ENCODE data around the gene RASSF5.
"Not testable (repeated sequence)": the region's sequence is repeated elsewhere in the genome, so short reads cannot be mapped to it uniquely, and the experiment has no call there.

Gene RASSF5

GRCh38 chr1:206480211-206480610 is 27.1 kb upstream of the RASSF5 start:
- no peaks in the 10 kb centered on the region for H3K9me3 Mint-ChIP-seq
- H3K27me3 Mint-ChIP-seq, result no peaks in the 10 kb centered on the region
- H3K4me3 Mint-ChIP-seq, result no peak overlapping the region
- intact Hi-C loops (cut with micrococcal nuclease), result no loop called here
- peaks cover 94% of the 10 kb centered on the region for H3K36me3 Mint-ChIP-seq (ENCODE audit: low read depth)
- H3K4me1 Mint-ChIP-seq (ENCODE audit: low read depth), result peaks cover 23% of the 10 kb centered on the region
- peak overlapping the region; percentile 17 for H3K27ac Mint-ChIP-seq

- Mint-ChIP-seq H3K4me1 (ENCODE audit: low read depth) (peaks cover 33% of the 10 kb centered on the region), H3K27ac (no peak overlapping the region), H3K4me3 (no peak overlapping the region), H3K27me3 (no peaks in the 10 kb centered on the region), H3K36me3 (ENCODE audit: low read depth) (peaks cover 83% of the 10 kb centered on the region), H3K9me3 (no peaks in the 10 kb centered on the region)
- intact Hi-C loops (cut with micrococcal nuclease), result no loop called here
These were observed 24.7 kb upstream of the RASSF5 start for GRCh38 chr1:206482611-206483010.

- H3K4me3 Mint-ChIP-seq; H3K9me3 Mint-ChIP-seq; H3K27ac Mint-ChIP-seq; intact Hi-C loops (cut with micrococcal nuclease); H3K27me3 Mint-ChIP-seq: not testable (repeated sequence)
- Mint-ChIP-seq H3K4me1 (ENCODE audit: low read depth) (peaks cover 40% of the 10 kb centered on the region), H3K36me3 (ENCODE audit: low read depth) (peaks cover 81% of the 10 kb centered on the region)
These were observed 23.5 kb upstream of the RASSF5 start for GRCh38 chr1:206483864-206484263.

GRCh38 chr1:206484901-206485300 is 22.4 kb upstream of the RASSF5 start:
- intact Hi-C loops (cut with micrococcal nuclease), result no loop called here
- Mint-ChIP-seq H3K27ac (no peak overlapping the region), H3K4me1 (ENCODE audit: low read depth) (peaks cover 30% of the 10 kb centered on the region), H3K9me3 (no peaks in the 10 kb centered on the region), H3K27me3 (no peaks in the 10 kb centered on the region), H3K4me3 (no peak overlapping the region), H3K36me3 (ENCODE audit: low read depth) (peaks cover 78% of the 10 kb centered on the region)

GRCh38 chr1:206486995-206487788 is 20.1 kb upstream of the RASSF5 start:
- intact Hi-C loops (cut with micrococcal nuclease), result no loop called here
- H3K4me1 Mint-ChIP-seq (ENCODE audit: low read depth), result peaks cover 30% of the 10 kb centered on the region
- H3K27ac Mint-ChIP-seq, result peak overlapping the region; percentile 31
- H3K9me3 Mint-ChIP-seq, result no peaks in the 10 kb centered on the region
- H3K27me3 Mint-ChIP-seq, result no peaks in the 10 kb centered on the region
- peaks cover 78% of the 10 kb centered on the region for H3K36me3 Mint-ChIP-seq (ENCODE audit: low read depth)
- H3K4me3 Mint-ChIP-seq, result no peak overlapping the region

- no peaks in the 10 kb centered on the region for H3K9me3 Mint-ChIP-seq
- no peak overlapping the region for H3K4me3 Mint-ChIP-seq
- intact Hi-C loops (cut with micrococcal nuclease), result no loop called here
- no peaks in the 10 kb centered on the region for H3K27me3 Mint-ChIP-seq
- H3K27ac Mint-ChIP-seq, result peak overlapping the region; percentile 63
- H3K4me1 Mint-ChIP-seq (ENCODE audit: low read depth), result peaks cover 30% of the 10 kb centered on the region
- H3K36me3 Mint-ChIP-seq (ENCODE audit: low read depth), result peaks cover 78% of the 10 kb centered on the region
These were observed 19.4 kb upstream of the RASSF5 start for GRCh38 chr1:206487970-206488369.

GRCh38 chr1:206488466-206488865 is 18.9 kb upstream of the RASSF5 start:
- H3K36me3 Mint-ChIP-seq (ENCODE audit: low read depth), result peaks cover 78% of the 10 kb centered on the region
- intact Hi-C loops (cut with micrococcal nuclease), result no loop called here
- peaks cover 30% of the 10 kb centered on the region for H3K4me1 Mint-ChIP-seq (ENCODE audit: low read depth)
- no peaks in the 10 kb centered on the region for H3K9me3 Mint-ChIP-seq
- H3K4me3 Mint-ChIP-seq, result no peak overlapping the region
- peaks cover 3% of the 10 kb centered on the region for H3K27me3 Mint-ChIP-seq
- H3K27ac Mint-ChIP-seq, result no peak overlapping the region

GRCh38 chr1:206489980-206490770 is 17.2 kb upstream of the RASSF5 start:
- Mint-ChIP-seq H3K36me3 (ENCODE audit: low read depth) (peaks cover 81% of the 10 kb centered on the region), H3K9me3 (no peaks in the 10 kb centered on the region), H3K27ac (no peak overlapping the region), H3K27me3 (peaks cover 3% of the 10 kb centered on the region), H3K4me1 (ENCODE audit: low read depth) (peaks cover 40% of the 10 kb centered on the region), H3K4me3 (no peak overlapping the region)
- intact Hi-C loops (cut with micrococcal nuclease), result loop anchor here (2.0 kb wide), 2 partner anchors 55 to 93 kb away; no protein-coding TSS in a partner anchor

- Mint-ChIP-seq H3K36me3 (ENCODE audit: low read depth) (peaks cover 75% of the 10 kb centered on the region), H3K4me3 (no peak overlapping the region)
These were observed 16.4 kb upstream of the RASSF5 start for GRCh38 chr1:206490771-206491405.

GRCh38 chr1:206491616-206492015 is 15.7 kb upstream of the RASSF5 start:
- Mint-ChIP-seq H3K4me3 (no peak overlapping the region), H3K27ac (no peak overlapping the region), H3K9me3 (no peaks in the 10 kb centered on the region), H3K4me1 (ENCODE audit: low read depth) (peaks cover 54% of the 10 kb centered on the region), H3K27me3 (peaks cover 7% of the 10 kb centered on the region), H3K36me3 (ENCODE audit: low read depth) (peaks cover 80% of the 10 kb centered on the region)
- intact Hi-C loops (cut with micrococcal nuclease), result loop anchor here (2.0 kb wide), 2 partner anchors 53 to 91 kb away; no protein-coding TSS in a partner anchor

More at GRCh38 chr1:206490771-206491405, 16.4 kb upstream of the RASSF5 start:
- Mint-ChIP-seq H3K9me3 (no peaks in the 10 kb centered on the region), H3K27me3 (peaks cover 3% of the 10 kb centered on the region), H3K27ac (no peak overlapping the region), H3K4me1 (ENCODE audit: low read depth) (peaks cover 47% of the 10 kb centered on the region)
- intact Hi-C loops (cut with micrococcal nuclease), result loop anchor here (2.0 kb wide), 2 partner anchors 54 to 92 kb away; no protein-coding TSS in a partner anchor

- H3K27ac Mint-ChIP-seq, result no peak overlapping the region
- H3K9me3 Mint-ChIP-seq, result no peaks in the 10 kb centered on the region
- peaks cover 86% of the 10 kb centered on the region for H3K36me3 Mint-ChIP-seq (ENCODE audit: low read depth)
- intact Hi-C loops (cut with micrococcal nuclease), result no loop called here
- peaks cover 13% of the 10 kb centered on the region for H3K27me3 Mint-ChIP-seq
- no peak overlapping the region for H3K4me3 Mint-ChIP-seq
- H3K4me1 Mint-ChIP-seq (ENCODE audit: low read depth), result peaks cover 54% of the 10 kb centered on the region
These were observed 14.7 kb upstream of the RASSF5 start for GRCh38 chr1:206492589-206492988.

- Mint-ChIP-seq H3K4me1 (ENCODE audit: low read depth) (peaks cover 50% of the 10 kb centered on the region), H3K27me3 (peaks cover 14% of the 10 kb centered on the region), H3K9me3 (no peaks in the 10 kb centered on the region), H3K4me3 (no peak overlapping the region), H3K27ac (no peak overlapping the region), H3K36me3 (ENCODE audit: low read depth) (peaks cover 86% of the 10 kb centered on the region)
- intact Hi-C loops (cut with micrococcal nuclease), result no loop called here
These were observed 14.1 kb upstream of the RASSF5 start for GRCh38 chr1:206493279-206493678.

GRCh38 chr1:206495011-206495461 is 12.3 kb upstream of the RASSF5 start:
- intact Hi-C loops (cut with micrococcal nuclease), result no loop called here
- Mint-ChIP-seq H3K27ac (no peak overlapping the region), H3K4me1 (ENCODE audit: low read depth) (peaks cover 56% of the 10 kb centered on the region), H3K9me3 (no peaks in the 10 kb centered on the region), H3K27me3 (peaks cover 22% of the 10 kb centered on the region), H3K4me3 (no peak overlapping the region), H3K36me3 (ENCODE audit: low read depth) (peaks cover 91% of the 10 kb centered on the region)
